OCI-LY7 (cell line): ENCODE measurements around the gene SLC25A23. TPM values are rescaled to one million over a fixed set of nuclear protein-coding genes. Genes with fewer than 3 reads are reported as not detected.

Experiments used
- BruUV-seq: library from RNA; stranded (reverse); fragments of 400-500 nt; replicated peaks from 2 replicates; lab custom pipeline; 2021; lab: Mats Ljungman, UMichigan
- CTCF ChIA-PET: fragments of 300-600 bp; sonication (Branson Sonifier 250); formaldehyde crosslinking; loops from one replicate; lab custom pipeline; 2022; ENCODE audit warnings: antibody characterized with exemption; ENCODE audit not compliant: unreplicated experiment; lab: Charles Lee
- POLR2A ChIA-PET: fragments of 300-600 bp; sonication (Branson Sonifier 250); formaldehyde crosslinking; loops from one replicate; lab custom pipeline; 2022; ENCODE audit warnings: antibody characterized with exemption; lab: Charles Lee
- DNase-seq: peaks from one replicate; pipeline ENCODE4 v3.0.0-alpha.2; 2015; ENCODE audit warnings: low spot score
- H2AFZ ChIP-seq: fragments of 200-600 bp; sonication (generic), shearing (Covaris generic); 2 replicates; pipeline ENCODE4 v1.6.1; 2014; ENCODE audit warnings: mild to moderate bottlenecking, antibody characterized with exemption, low read length, moderate library complexity
- H3K27ac ChIP-seq: fragments of 200-600 bp; sonication (generic); 2 replicates; pipeline ENCODE4 v1.5.1; 2014; ENCODE audit warnings: mixed run types, low read depth, mild to moderate bottlenecking, moderate library complexity, low read length, inconsistent platforms; ENCODE audit not compliant: poor library complexity, severe bottlenecking
- H3K36me3 ChIP-seq: fragments of 200-600 bp; sonication (generic); 2 replicates; pipeline ENCODE4 v1.6.1; 2014; ENCODE audit warnings: mild to moderate bottlenecking, antibody characterized with exemption, low read length, moderate library complexity, mixed read lengths; ENCODE audit not compliant: insufficient read depth
- H3K4me1 ChIP-seq: fragments of 200-600 bp; sonication (generic); 2 replicates; pipeline ENCODE4 v1.5.1; 2014; ENCODE audit warnings: mild to moderate bottlenecking, low read length; ENCODE audit not compliant: insufficient read depth, poor library complexity, severe bottlenecking
- H3K4me2 ChIP-seq: fragments of 200-600 bp; sonication (generic); 2 replicates; pipeline ENCODE4 v1.6.1; 2014; ENCODE audit warnings: mild to moderate bottlenecking, low read length
- H3K4me3 ChIP-seq: fragments of 200-600 bp; sonication (generic); 2 replicates; pipeline ENCODE4 v1.5.1; 2014; ENCODE audit warnings: mild to moderate bottlenecking, low read depth, low read length; ENCODE audit not compliant: poor library complexity, severe bottlenecking
- H3K79me2 ChIP-seq: fragments of 200-600 bp; sonication (generic); 2 replicates; pipeline ENCODE4 v1.6.1; 2016; ENCODE audit warnings: low read depth, mild to moderate bottlenecking, low read length, moderate library complexity, mixed read lengths; ENCODE audit not compliant: insufficient read depth
- H3K9me2 ChIP-seq: fragments of 200-600 bp; sonication (generic); 2 replicates; pipeline ENCODE4 v1.6.1; 2016; ENCODE audit warnings: mild to moderate bottlenecking, low read length, mixed read lengths; ENCODE audit not compliant: insufficient read depth
- H3K9me3 ChIP-seq: fragments of 200-600 bp; sonication (generic); 2 replicates; pipeline ENCODE4 v1.6.1; 2014; ENCODE audit warnings: mild to moderate bottlenecking, mixed run types, low read length, mixed read lengths
- H4K20me1 ChIP-seq: fragments of 200-600 bp; sonication (generic); 2 replicates; pipeline ENCODE4 v1.6.1; 2014; ENCODE audit warnings: mild to moderate bottlenecking, antibody characterized with exemption, low read length, moderate library complexity, mixed read lengths; ENCODE audit not compliant: insufficient read depth
- EZH2phosphoT487 ChIP-seq: fragments of 200-600 bp; sonication (generic); IDR thresholded peaks from 2 replicates; pipeline ENCODE4 v1.6.1; 2018; ENCODE audit warnings: low read depth, borderline replicate concordance, mild to moderate bottlenecking, mixed run types, antibody characterized with exemption, low read length, moderate library complexity, mixed read lengths
- intact Hi-C: fragments of 100-400 bp; cut with micrococcal nuclease; formaldehyde crosslinking; loops from one replicate; pipeline ENCODE4 v1.10.0; 2022; ENCODE audit not compliant: unreplicated experiment
- total RNA-seq, 2 experiments: library from RNA; depleted of rRNA in 1 of 2; stranded (reverse); fragments of >200 nt in 1 of 2; shearing (Covaris generic) in 1 of 2; gene quantifications; 2 replicates each; pipeline ENCODE4 v1.2.3, GENCODE V29; 2014 to 2022
- TF ChIP-seq, protein P1 (sequence below): fragments of 200-600 bp; sonication (generic); conservative IDR thresholded peaks from 2 replicates; pipeline ENCODE4 v1.5.1; 2014; ENCODE audit warnings: mild to moderate bottlenecking, antibody characterized with exemption, low read length, moderate library complexity, mixed read lengths

The SLC25A23 gene
- total RNA-seq, 2 experiments from 2014 or later, result 50.9 to 65.7 TPM

- intact Hi-C loops, result no loop called here
- peaks cover 14% of the 10 kb centered on the region for H3K79me2 ChIP-seq
- H3K4me1 ChIP-seq, result no peaks in the 10 kb centered on the region
- H3K27ac ChIP-seq, result no peak overlapping the region
- BruUV-seq, result no TSS peak
- ChIA-PET CTCF (no interaction called here), POLR2A (no interaction called here)
- H3K9me3 ChIP-seq, result no peaks in the 10 kb centered on the region
- TF ChIP-seq, protein P1, sequence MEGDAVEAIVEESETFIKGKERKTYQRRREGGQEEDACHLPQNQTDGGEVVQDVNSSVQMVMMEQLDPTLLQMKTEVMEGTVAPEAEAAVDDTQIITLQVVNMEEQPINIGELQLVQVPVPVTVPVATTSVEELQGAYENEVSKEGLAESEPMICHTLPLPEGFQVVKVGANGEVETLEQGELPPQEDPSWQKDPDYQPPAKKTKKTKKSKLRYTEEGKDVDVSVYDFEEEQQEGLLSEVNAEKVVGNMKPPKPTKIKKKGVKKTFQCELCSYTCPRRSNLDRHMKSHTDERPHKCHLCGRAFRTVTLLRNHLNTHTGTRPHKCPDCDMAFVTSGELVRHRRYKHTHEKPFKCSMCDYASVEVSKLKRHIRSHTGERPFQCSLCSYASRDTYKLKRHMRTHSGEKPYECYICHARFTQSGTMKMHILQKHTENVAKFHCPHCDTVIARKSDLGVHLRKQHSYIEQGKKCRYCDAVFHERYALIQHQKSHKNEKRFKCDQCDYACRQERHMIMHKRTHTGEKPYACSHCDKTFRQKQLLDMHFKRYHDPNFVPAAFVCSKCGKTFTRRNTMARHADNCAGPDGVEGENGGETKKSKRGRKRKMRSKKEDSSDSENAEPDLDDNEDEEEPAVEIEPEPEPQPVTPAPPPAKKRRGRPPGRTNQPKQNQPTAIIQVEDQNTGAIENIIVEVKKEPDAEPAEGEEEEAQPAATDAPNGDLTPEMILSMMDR, result no peak
- no peak for TF ChIP-seq EZH2phosphoT487
- no peak overlapping the region for H2AFZ ChIP-seq
- peaks cover 86% of the 10 kb centered on the region for H3K36me3 ChIP-seq
- H3K4me3 ChIP-seq, result no peak overlapping the region
- peaks cover 5% of the 10 kb centered on the region; the same call in 1 of the 2 replicates for H4K20me1 ChIP-seq
- no peak overlapping the region for H3K4me2 ChIP-seq
- no peak for DNase-seq
- no peaks in the 10 kb centered on the region for H3K9me2 ChIP-seq
Observed at GRCh38 chr19:6415591-6416190, 43.9 kb downstream of the SLC25A23 start.

- no TSS peak for BruUV-seq
- Histone ChIP-seq H3K4me1 (no peaks in the 10 kb centered on the region), H3K36me3 (peaks cover 79% of the 10 kb centered on the region), H2AFZ (no peak overlapping the region), H3K27ac (no peak overlapping the region), H3K9me2 (no peaks in the 10 kb centered on the region), H3K4me2 (no peak overlapping the region), H4K20me1 (peaks cover 5% of the 10 kb centered on the region; the same call in 1 of the 2 replicates), H3K4me3 (no peak overlapping the region), H3K9me3 (no peaks in the 10 kb centered on the region), H3K79me2 (peaks cover 7% of the 10 kb centered on the region)
- no peak for DNase-seq
- CTCF ChIA-PET, result no interaction called here
- intact Hi-C loops, result no loop called here
- TF ChIP-seq, protein P1, result no peak
- TF ChIP-seq EZH2phosphoT487, result no peak
- POLR2A ChIA-PET, result no interaction called here
Observed at GRCh38 chr19:6414793-6415590, 44.6 kb downstream of the SLC25A23 start.
